Astrocyte of the cerebellum (primary cell): ENCODE measurements around the gene PLAGL2.

ENCODE experiments used
- DNase-seq: peaks from one replicate; pipeline ENCODE4 v3.0.0-alpha.2; 2011; ENCODE audit warnings: low read depth
- H3K4me3 ChIP-seq: 2 replicates; pipeline ENCODE4 v1.5.1; 2011; ENCODE audit warnings: mild to moderate bottlenecking, low read depth, low read length, moderate library complexity
- CTCF ChIP-seq: IDR thresholded peaks from 2 replicates; pipeline ENCODE4 v1.5.1; 2012; ENCODE audit warnings: low read length, low read depth, moderate library complexity, mild to moderate bottlenecking; ENCODE audit errors: missing control alignments
- in situ Hi-C: cut with HindIII; loops from 2 replicates; pipeline ENCODE4 v1.10.0; 2017; ENCODE audit warnings: low sequenced_read_pairs

The PLAGL2 gene

GRCh38 chr20:32213870-32214269, 6.3 kb upstream of the PLAGL2 start:
- no peak for DNase-seq
- TF ChIP-seq CTCF, result no peak
- H3K4me3 ChIP-seq, result no peak overlapping the region
- in situ Hi-C loops, result loop anchor here (5.0 kb wide), 1 partner anchor 63 kb away; the partner anchor contains the start of gene KIF3B

- no peak for TF ChIP-seq CTCF
- DNase-seq, result no peak
- H3K4me3 ChIP-seq, result no peak overlapping the region
- in situ Hi-C loops, result loop anchor here (5.0 kb wide), 1 partner anchor 67 kb away; the partner anchor contains the start of gene KIF3B
Observed at GRCh38 chr20:32209850-32210605, 2.5 kb upstream of the PLAGL2 start.

GRCh38 chr20:32208499-32209154, 1.1 kb upstream of the PLAGL2 start:
- no peak for DNase-seq
- TF ChIP-seq CTCF, result no peak
- in situ Hi-C loops, result no loop called here
- peak overlapping the region; percentile 91 for H3K4me3 ChIP-seq

- TF ChIP-seq CTCF, result no peak
- peak overlapping the region; percentile 91 for H3K4me3 ChIP-seq
- DNase-seq, result no peak
- in situ Hi-C loops, result no loop called here
Observed at GRCh38 chr20:32206760-32207625, 550 bp downstream of the PLAGL2 start.

- H3K4me3 ChIP-seq, result peak overlapping the region; percentile 91
- in situ Hi-C loops, result no loop called here
- DNase-seq, result no peak
- TF ChIP-seq CTCF, result no peak
Observed at GRCh38 chr20:32205843-32206759, 1.4 kb downstream of the PLAGL2 start.
